Hematopoietic multipotent progenitor cell treated with erythropoietin and hydrocortisone succinate and interleukin-3 and kit ligand, for 17 days (in vitro differentiated cells): Measurements from ENCODE around the gene ROBO1.
"Not testable (repeated sequence)": the region's sequence is repeated elsewhere in the genome, so short reads cannot be mapped to it uniquely, and the experiment has no call there.

Source experiments
- DNase-seq: peaks from one replicate; pipeline ENCODE4 v3.0.0-alpha.2; 2015; ENCODE audit warnings: low spot score

The ROBO1 gene

DNA sequence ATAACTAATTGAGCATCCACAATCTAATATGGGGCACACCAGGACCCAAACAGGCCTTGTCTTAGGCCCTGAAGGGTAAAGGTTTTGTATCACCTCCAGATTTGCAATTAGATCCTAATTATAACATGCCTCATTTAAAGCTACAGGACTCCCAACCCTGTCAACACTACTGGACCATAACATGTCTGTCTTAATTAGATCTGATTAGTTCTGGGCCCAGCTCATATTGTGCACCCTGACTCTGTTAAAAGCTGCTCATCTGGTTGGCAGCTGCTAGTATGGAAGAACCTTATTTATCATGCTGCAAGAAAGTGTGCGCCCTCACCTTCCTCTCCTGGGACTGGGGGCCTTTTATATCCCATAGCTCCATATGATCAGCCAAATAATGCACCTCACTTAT, 457.8 kb downstream of the ROBO1 start:
- no peak for DNase-seq

DNA sequence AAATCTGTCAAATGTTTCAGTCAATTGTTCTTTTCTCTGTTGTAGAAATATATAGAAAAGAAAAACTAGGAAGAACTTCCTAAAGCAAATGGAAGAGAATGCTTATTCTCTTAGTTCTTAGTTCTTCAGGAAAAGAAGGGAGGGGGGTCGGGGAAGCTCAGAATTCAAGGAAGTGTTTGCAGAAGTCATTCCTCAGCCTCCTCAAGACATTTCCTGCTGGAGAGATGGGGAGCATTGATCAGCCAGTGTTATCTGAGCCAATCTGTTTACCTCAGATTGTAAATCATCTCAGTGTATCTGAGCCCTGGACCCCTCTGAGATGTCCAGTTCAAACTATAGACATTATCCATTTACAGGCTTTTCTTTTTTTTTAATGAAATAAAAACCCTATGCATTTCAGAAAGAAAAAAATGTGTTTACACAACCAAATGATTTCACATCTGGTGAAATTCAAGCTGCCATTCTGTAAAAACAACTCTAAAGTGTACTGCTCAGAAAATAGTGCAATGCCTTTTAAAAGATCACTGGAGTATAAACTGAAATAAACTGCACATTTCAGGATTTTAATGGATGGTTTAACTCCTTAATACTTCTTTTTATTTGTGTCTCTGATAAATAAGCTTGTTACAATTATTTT, 460.7 kb downstream of the ROBO1 start:
- DNase-seq = no peak

DNA sequence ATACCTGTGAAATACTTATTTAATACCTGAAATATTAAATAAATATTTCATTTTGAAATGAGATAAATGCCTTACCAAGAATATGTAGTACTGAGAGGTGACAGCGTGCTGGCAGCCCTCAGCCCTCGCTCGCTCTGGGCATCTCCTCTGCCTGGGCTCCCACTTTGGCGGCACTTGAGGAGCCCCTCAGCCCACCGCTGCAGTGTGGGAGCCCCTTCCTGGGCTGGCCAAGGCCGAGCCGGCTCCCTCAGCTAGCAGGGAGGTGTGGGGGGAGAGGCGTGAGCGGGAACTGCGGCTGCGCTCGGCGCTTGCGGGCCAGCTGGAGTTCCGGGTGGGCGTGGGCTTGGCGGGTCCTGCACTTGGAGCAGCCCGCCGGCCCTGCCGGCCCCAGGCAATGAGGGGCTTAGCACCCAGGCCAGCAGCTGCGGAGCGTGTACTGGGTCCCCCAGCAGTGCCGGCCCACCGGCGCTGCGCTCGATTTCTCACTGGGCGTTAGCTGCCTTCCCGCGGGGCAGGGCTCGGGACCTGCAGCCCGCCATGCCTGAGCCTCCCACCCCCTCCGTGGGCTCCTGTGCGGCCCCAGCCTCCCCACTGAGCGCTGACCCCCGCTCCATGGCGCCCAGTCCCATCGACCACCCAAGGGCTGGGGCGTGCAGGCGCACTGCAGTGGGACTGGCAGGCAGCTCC, 467.7 kb downstream of the ROBO1 start:
- DNase-seq = not testable (repeated sequence)

DNA sequence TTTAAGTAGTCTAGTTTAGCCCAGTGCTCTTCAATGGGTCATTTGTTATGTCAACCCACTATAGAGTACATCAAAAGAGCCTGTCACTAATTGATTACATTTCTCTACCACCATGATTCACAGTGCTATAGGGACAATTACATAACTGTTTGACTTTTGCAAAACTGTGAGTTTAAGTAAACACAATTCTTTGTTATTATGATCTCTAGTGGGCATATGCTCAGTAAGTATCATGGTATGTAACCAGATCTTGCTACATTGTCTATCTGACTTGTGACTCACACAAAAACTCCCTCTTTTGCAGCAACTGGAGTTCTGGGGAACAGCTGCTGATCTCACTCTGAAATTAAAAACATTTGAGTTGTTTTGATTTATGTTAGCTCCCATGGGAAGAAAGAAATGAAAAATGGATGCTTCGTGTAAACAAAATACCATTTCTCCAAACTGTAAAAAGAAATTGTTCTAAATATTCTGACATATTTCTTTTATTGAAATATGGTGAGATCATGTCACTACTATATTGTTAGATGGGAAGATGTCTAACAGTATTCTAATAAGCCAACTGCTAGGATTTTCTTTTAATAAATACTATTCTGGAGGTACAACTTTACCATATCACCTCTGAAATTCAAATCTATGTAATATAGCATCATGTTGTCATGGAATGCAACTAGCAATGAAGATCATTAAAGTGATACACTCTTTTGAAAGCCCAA, 470.4 kb downstream of the ROBO1 start:
- no peak for DNase-seq

DNA sequence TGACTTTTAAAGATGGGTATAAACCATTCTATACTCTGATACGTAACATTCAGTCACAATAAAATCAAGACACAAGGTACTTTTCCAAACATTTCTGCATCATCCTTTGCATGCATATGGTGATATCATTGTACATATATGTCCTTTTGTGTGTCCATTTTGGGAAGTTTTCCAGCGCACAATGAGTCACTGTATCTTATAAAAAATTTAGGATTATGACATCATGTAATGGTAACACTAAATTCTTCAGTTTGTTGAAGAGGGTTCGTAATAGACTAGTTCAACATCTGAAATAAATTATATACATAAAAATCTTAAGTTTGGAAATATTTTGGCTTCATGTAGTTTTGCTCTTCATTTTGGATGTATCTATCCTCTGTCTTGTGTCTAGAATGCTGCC, 480.9 kb downstream of the ROBO1 start:
- DNase-seq = no peak

DNA sequence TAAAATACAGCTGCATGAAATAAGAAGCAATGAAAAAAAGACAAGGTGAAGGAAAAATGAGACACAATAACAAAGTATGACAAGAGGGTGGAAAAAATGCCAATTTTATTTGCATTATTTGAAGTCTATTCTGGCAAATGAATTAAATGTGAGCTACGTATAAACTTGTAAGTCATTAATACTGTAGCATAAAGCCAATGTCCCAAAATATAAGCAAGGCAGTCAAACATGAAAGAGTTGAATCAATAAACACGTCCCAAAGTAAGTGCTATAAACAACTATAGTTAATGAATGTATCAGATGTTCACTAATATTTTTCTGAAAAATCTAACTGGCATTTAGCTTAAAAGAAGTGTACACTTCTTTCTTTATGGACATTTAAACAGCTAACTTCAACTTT, 481.9 kb downstream of the ROBO1 start:
- DNase-seq = no peak

DNA sequence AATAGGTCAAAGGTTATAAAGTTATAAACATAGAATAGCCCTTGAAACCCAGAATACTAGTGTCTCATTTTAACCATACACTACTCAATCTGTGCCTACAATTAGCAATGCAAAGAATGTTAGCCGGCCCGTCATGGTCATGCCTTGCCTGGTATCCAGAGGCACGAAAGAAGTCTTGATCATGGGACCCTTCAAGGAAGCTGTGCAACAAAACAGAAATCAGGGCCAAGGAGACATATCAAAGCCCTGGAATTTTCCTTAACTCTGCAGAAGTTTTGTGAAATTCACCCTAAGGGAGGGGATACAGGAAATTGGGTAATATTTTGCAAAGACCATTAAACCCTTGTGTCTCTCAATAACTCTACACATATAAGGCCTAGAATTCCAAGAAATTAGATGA, 482.4 kb downstream of the ROBO1 start:
- no peak for DNase-seq

DNA sequence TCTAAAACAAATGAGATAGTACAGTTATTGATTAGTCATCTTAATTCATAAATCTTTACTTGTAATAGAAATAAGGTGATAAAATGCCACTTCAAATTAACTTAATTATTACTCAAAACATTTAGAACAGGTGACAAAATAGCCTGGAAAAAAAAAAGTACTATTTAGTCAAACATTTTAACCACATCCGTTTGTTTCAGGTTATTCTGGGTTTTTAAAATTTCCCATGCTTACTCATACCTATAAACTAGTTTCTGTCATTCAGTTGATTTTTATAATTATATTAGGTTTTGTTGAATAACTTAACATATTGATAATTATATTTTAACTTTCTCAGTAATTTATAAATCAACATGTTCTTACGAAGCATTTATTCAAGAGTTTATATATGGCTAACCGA, 483.0 kb downstream of the ROBO1 start:
- no peak for DNase-seq

DNA sequence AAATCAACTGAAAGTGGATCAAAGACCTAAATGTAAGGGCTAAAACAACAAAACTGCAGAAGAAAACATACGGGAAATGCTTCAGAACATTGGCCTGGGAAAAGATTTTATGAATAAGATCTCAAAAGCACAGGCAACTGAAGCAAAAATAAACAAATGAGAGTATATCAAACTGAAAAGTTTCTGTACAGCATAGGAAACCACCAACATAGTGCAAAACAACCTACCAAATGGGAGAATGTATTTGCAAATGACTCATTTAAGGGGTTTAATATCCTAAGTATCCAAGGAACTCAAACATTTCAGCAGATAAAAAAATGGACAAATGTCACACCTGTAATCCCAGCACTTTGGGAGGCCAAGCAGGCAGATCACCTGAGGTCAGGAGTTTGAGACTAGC, 489.1 kb downstream of the ROBO1 start:
- no peak for DNase-seq

DNA sequence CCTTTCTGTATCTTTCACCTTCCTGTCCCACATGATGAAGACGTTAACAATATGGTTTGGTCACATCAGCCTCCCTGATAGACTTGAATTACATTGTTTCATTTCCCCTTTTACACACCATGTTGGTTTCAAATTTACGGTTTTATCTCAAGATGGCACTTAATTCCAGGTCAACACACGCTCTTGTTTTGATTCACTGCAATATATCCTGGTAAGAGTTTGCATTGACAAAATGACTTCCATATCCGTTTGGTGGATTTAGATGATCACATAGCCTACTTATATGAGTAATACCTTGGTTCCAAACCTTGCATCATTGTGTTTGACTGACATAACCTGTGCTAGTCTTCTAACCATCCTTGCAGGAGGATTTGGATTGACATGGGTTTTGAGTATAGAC, 499.4 kb downstream of the ROBO1 start:
- no peak for DNase-seq

DNA sequence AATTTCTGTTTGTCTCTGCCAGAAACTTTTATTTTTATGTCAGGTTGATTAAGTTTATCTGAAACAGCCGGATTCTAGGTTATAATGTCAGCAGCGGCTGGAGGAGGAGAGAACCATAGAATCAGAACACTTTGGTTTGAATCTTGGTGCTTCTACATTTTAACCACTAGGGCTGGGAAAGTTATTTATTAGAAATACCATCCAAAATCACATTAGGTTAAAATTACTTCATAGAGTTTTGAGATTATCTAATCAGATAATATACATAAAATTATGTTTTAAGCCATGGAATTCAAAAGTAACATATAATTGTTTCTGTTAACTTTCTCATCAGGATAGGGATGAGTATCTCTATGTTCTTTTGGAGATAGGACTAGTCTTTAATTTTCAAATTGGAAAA, 502.9 kb downstream of the ROBO1 start:
- DNase-seq = no peak

DNA sequence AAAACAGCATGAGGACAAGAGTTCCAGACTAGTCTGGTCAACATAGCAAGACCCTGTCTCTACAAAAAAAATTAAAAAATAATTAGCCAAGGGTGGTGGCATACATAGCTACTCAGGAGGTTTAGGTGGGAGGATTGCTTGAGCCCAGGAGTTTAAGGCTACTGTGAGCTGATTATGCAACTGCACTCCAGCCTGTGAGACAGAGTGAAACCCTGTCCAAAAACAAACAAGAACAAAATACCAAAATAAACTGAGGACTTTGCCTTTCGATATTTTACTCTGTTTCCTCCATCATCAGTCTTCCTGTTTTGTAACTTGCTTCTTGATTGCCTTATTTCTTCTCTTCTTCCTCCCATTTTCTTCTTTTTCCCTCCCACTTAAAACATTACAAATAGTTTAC, 504.4 kb downstream of the ROBO1 start:
- no peak for DNase-seq

DNA sequence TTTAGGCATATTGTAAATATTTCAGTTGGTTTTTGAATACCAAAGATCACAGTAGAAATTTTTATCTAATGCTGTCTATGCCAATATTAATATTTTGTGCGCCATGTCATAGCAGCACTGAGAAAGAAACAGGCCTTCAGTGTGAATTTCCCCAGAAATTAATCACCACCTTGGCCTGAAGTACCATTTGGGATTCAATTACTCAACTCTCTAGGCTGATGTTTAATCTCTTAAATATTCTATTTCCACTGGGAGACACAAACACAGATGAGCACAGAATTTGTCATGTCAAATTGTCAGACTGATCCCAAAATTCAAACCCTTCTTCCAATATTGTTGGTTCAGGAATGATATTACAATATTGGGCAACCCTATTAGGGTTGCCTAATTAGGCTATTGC, 509.3 kb downstream of the ROBO1 start:
- no peak for DNase-seq

DNA sequence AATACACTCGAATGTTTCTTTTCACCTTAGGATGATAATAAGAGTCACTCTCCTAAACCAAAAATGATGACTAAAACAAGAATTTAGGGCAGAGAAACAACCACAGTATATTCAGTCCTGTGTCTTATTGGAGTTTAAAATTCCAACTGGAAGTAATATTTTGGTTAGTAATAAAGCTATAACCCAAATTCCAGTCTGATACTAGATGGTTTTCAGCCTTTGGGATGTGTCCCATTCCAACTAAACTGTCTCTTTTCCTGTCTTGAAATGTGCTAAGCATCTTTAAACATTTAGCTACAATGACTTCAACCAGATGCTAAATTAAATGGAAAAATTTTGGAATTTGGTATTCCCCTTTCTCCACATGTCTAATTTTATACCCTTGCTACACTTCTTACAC, 510.0 kb downstream of the ROBO1 start:
- no peak for DNase-seq

DNA sequence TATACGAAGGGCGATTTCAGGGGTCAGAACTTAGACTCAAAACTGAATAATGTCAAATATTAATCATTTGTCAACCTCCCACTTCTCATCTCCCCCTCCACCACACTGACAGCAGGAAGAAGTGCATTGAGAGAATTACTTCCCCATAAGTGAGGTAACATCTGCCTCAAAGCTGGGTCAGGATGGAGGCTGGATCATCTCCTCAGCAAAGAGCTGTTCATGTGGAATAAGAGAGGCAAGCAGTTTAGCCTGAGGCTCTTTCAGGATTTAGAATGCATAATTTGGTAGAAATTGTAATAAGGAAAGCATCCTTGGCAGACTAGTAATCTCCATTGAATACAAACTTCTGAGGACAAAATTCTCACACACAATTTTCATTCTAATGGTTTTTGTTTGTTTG, 512.1 kb downstream of the ROBO1 start:
- no peak for DNase-seq

DNA sequence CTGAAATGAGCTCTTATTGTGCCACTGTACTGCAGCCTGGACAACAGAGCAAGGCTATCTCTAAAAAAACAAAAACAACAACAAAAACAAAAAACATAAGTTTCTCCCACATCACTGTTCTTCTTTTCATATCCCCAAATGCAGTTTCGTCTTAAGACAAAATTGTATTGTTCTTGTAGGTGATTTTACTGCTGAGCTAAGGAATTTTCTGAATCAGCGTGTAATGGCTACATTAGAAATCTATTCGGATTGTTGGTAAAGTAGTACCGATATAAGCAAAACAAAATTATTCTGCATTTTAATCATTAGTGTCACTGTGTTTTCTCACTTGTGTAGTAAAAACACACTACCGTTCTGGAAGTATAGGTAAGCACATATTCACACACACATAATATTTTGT, 512.5 kb downstream of the ROBO1 start:
- DNase-seq = no peak

DNA sequence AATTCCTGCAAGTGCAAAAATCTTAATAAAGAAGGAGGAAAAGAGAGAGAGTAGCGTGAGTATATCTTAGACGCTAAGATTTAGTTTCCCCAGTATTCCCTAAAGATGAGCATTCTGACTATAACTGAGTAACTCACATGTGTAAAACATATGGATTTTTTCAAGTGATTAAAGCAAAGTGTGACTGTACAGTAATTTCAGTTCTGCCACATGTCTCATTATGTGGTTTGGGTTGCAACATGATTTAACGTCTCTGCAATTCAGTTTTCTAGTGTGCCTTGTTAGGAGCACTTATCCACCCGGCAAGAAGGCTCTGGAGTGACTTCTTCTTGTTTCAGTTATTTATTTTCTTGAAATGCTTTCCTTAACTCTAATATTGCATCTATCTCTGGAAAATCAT, 514.1 kb downstream of the ROBO1 start:
- no peak for DNase-seq

DNA sequence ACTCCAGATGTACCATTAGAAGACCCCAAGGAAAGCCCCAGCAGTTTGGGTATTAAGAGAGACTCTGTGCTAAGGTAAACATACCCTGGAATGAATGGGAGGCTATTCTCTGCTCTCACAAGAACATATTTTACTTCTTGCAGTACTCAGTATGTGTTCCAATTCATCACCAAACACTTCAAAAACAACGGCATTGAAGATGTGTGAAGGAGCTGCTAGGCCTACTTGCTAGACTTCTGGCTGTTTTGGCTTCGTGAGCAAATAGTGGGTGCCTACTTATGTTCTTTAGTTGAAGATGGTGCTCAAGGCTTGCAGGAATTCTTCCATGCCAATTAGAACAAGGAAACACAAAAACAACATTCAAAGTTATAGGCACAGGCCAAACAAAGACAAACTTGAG, 514.5 kb downstream of the ROBO1 start:
- no peak for DNase-seq

DNA sequence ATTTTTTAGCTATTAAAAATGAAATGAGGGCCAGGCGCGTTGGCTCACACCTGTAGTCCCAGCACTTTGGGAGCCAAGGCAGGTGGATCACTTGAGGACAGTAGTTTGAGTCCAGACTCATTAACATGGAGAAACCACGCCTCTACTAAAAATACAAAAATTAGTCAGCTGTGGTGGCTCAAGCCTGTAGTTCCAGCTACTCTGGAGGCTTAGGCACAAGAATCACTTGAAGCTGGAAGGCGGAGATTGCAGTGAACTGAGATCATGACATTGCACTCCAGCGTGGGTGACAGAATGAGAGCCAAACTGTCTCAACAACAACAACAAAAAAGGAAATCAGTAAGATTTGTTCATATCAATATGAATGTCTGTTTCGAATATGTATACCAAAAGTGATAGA, 517.1 kb downstream of the ROBO1 start:
- DNase-seq = no peak

DNA sequence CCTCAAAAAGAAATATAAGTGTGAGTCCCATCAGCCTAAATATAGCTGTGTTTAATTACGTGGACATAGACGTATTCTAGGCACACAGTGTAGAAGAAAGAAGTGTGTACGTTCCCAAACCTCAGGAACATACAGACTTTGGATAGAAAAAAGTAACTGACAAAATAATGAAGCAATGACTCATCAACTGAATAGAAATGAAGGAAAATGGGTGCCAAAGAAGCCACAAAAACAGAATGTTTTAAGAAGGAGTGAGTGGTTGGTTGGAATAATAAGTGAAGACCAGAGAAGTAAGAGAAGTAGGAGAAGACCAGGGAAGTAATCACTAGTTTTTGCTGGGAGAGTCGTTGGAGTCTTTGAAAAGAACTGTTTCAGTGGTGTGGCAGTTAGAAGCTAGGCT, 518.1 kb downstream of the ROBO1 start:
- DNase-seq = no peak

DNA sequence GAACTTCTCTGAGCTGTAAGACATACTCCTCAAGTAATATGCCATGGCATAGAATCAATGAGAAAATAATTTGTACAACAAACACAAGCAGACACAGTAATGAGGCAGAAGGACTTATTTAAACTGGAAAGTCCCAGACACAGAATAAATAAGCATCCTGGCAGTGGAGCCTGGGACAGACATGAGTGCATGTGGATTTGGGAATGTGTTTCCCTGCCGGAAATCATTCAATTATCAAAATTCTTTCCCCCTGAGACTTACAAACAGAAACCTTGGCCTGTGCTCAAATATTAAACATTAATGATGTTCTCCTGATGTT, 520.1 kb downstream of the ROBO1 start:
- no peak for DNase-seq

DNA sequence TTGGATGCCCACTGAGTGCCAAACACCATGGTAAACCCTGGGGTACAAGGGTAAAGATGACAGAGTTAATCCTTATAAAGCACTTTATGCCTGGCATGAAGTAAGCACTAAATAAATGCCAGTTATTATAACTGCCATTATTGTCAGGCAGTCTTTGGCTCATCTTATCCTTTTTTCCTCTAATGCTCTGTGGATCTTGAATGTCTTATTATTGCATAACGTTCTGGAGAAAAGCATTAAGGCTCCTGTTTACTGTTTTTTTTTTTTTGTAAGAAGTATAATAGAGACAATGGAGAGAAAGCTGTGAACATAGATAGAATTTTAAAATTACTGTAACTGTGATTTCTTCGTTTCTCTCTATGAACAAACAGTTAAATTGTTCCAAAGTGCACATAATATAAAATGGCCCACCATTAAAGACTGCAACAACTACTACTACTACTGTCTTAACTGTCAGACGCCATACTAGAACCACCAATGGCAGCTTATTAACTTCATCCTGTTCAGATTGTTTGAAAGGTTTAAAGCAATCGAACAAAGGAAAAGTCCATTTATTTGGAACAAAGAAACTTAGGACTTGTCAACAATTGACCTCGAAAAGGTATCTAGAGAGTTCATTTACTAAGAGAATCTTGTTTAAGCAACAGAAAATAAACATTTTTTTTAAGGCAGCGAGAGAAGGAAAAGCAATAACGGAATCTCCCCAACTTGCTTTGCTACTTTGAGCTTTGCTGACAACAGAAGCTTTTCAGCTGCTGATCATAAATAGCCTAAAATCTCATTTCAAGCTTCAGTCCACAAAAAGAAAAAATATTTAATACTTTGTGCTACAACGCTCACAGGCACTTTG, 520.7 kb downstream of the ROBO1 start:
- no peak for DNase-seq
